ENCODE measurements around the gene LCE7A. TPM values are rescaled to one million over a fixed set of nuclear protein-coding genes. Genes with fewer than 3 reads are reported as not detected.

Gene LCE7A
- total and polyA plus RNA-seq, 8 donors: not detected

- intact Hi-C loops (cut with DNase I): no loop called here
- Histone ChIP-seq H3K4me3 (no peak within 1 kb of the TSS), H3K9me3 (no peaks in the 10 kb centered on the region), H3K4me1 (no peaks in the 10 kb centered on the region), H3K36me3 (no peaks in the 10 kb centered on the region), H3K27me3 (no peaks in the 10 kb centered on the region), H3K27ac (no peak within 1 kb of the TSS)
- ATAC-seq (no peak), DNase-seq (no peak)
- TF ChIP-seq CTCF (IDR thresholded peaks at IDR 0.05): no peak
Observed at GRCh38 chr1:152878042-152878441, 18.2 kb downstream of the LCE7A start, which contains the start of gene SMCP. TSS of gene SMCP (plus strand) at chr1:152878322. CDS start at chr1:152884423, 6,101 bp downstream.

GRCh38 chr1:152879559-152880198 is 19.9 kb downstream of the LCE7A start:
- ATAC-seq: no peak
- no peaks in the 10 kb centered on the region for H3K27me3 ChIP-seq
- no peak overlapping the region for H3K27ac ChIP-seq
- no peak for TF ChIP-seq CTCF (IDR thresholded peaks at IDR 0.05)
- H3K4me1 ChIP-seq: no peaks in the 10 kb centered on the region
- H3K9me3 ChIP-seq: no peaks in the 10 kb centered on the region
- H3K36me3 ChIP-seq: no peaks in the 10 kb centered on the region
- intact Hi-C loops (cut with DNase I): no loop called here
- DNase-seq: no peak
- no peak overlapping the region for H3K4me3 ChIP-seq

GRCh38 chr1:152880316-152880715 is 20.5 kb downstream of the LCE7A start:
- no peaks in the 10 kb centered on the region for H3K36me3 ChIP-seq
- no peaks in the 10 kb centered on the region for H3K9me3 ChIP-seq
- H3K4me1 ChIP-seq: no peaks in the 10 kb centered on the region
- no peaks in the 10 kb centered on the region for H3K27me3 ChIP-seq
- TF ChIP-seq CTCF (IDR thresholded peaks at IDR 0.05): no peak
- no peak for DNase-seq
- H3K4me3 ChIP-seq: no peak overlapping the region
- intact Hi-C loops (cut with DNase I): no loop called here
- no peak overlapping the region for H3K27ac ChIP-seq
- ATAC-seq: no peak

GRCh38 chr1:152880907-152881306 is 21.1 kb downstream of the LCE7A start:
- no peak for DNase-seq
- intact Hi-C loops (cut with DNase I): no loop called here
- TF ChIP-seq CTCF (IDR thresholded peaks at IDR 0.05): no peak
- Histone ChIP-seq H3K27me3 (no peaks in the 10 kb centered on the region), H3K4me3 (no peak overlapping the region), H3K27ac (no peak overlapping the region), H3K36me3 (no peaks in the 10 kb centered on the region), H3K9me3 (no peaks in the 10 kb centered on the region), H3K4me1 (no peaks in the 10 kb centered on the region)
- no peak for ATAC-seq

- intact Hi-C loops (cut with DNase I): no loop called here
- no peak for ATAC-seq
- Histone ChIP-seq H3K27ac (no peak overlapping the region), H3K27me3 (no peaks in the 10 kb centered on the region), H3K4me1 (no peaks in the 10 kb centered on the region), H3K9me3 (no peaks in the 10 kb centered on the region), H3K4me3 (no peak overlapping the region), H3K36me3 (no peaks in the 10 kb centered on the region)
- DNase-seq: no peak
- TF ChIP-seq CTCF (IDR thresholded peaks at IDR 0.05): no peak
Observed at GRCh38 chr1:152884085-152884484, 24.3 kb downstream of the LCE7A start.

Measured in left lung (tissue), 10 donors.